Breast epithelium (tissue), 3 donors: Measurements from ENCODE around the gene FAXDC2.

Source experiments
- POLR2AphosphoS5 ChIP-seq, 3 donors: sonication (generic); formaldehyde crosslinking; IDR thresholded peaks; one replicate each; pipeline ENCODE4 v1.6.1; 2017; ENCODE audit warnings: antibody characterized with exemption in 3 of 3
- TF ChIP-seq, protein P1 (sequence below), 3 donors: fragments of 450-650 bp; IDR thresholded peaks; one replicate each; pipeline ENCODE4 v1.5.1; 2016 to 2017; ENCODE audit warnings: antibody characterized with exemption in 3 of 3, mild to moderate bottlenecking in 3 of 3, moderate library complexity in 3 of 3

DNA sequence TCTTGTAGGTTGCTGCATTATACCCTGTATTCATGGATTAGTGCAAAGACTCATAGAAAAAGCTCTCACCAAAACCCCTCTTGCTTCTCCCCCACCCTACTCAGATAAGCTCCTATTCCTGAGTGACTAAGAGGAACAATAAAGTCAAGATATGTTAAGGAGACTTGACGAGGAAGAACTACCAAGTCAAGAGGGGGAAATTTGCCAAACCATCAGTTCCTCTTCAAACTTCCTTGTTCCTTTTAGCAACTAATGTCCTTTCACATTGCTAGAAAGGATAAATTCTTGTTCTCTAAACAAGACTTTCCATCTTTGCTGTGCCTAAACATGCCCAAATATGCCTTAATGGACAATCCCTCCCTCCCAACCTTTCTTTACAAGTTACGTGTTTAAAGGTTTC, 35.0 kb upstream of the FAXDC2 start:
- TF ChIP-seq, protein P1, sequence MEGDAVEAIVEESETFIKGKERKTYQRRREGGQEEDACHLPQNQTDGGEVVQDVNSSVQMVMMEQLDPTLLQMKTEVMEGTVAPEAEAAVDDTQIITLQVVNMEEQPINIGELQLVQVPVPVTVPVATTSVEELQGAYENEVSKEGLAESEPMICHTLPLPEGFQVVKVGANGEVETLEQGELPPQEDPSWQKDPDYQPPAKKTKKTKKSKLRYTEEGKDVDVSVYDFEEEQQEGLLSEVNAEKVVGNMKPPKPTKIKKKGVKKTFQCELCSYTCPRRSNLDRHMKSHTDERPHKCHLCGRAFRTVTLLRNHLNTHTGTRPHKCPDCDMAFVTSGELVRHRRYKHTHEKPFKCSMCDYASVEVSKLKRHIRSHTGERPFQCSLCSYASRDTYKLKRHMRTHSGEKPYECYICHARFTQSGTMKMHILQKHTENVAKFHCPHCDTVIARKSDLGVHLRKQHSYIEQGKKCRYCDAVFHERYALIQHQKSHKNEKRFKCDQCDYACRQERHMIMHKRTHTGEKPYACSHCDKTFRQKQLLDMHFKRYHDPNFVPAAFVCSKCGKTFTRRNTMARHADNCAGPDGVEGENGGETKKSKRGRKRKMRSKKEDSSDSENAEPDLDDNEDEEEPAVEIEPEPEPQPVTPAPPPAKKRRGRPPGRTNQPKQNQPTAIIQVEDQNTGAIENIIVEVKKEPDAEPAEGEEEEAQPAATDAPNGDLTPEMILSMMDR (IDR thresholded peaks at IDR 0.05) = no peak
- TF ChIP-seq POLR2AphosphoS5 (IDR thresholded peaks at IDR 0.05) = no peak
